GM19328 (cell line): ENCODE data around the gene DCBLD1.
"Not testable (repeated sequence)": the region's sequence is repeated elsewhere in the genome, so short reads cannot be mapped to it uniquely, and the experiment has no call there.

Experiments used
- ATAC-seq: cut with Tn5 transposase; IDR thresholded peaks from one replicate; pipeline ENCODE4 v1.9.1; 2021; ENCODE audit warnings: mild to moderate bottlenecking, moderate library complexity; ENCODE audit not compliant: unreplicated experiment

Gene DCBLD1

DNA sequence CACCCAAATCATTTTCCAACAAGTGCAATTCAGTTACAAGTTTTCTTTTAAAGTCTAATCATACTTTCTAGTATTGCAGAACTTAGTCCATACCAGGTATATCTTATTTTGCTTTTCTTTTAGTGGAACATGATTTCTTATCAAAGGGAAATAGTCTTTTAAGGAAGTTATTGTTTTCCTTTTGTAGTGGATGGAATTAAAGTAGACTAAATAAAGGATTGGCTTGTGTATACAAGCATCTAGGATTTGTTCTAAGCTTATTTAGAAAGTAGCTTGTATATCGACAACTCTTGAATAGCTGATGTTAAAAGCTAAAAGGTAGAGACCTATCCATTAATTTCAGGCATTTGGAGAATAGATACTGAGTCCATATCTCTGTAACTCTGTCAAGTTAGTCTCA is 14.8 kb downstream of the DCBLD1 start:
- ATAC-seq: no peak

DNA sequence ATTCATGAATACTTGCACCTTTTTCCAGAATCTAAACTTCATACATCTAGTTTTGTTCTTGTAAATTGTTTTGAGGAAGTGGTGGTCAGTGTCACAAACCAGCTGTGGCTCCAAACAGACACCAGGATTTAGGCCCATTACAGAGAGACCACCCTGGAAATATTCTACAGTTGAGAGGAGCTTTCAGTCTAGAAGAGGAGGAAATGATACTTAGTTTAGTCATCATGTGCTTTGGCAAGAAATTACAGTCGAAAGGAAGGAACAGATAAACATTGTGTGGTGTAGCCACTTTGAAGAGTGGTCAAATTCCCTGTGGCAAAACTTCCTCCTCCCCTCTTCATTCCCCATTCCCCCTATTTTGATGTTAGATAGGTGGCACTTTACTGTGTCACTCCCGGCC is 15.7 kb downstream of the DCBLD1 start:
- ATAC-seq: no peak

GRCh38 chr6:117501722-117502121 is 19.2 kb downstream of the DCBLD1 start:
- no peak for ATAC-seq

GRCh38 chr6:117502580-117502979 is 20.1 kb downstream of the DCBLD1 start:
- ATAC-seq: no peak

- ATAC-seq: no peak
These were observed 20.7 kb downstream of the DCBLD1 start for GRCh38 chr6:117503211-117503610.

DNA sequence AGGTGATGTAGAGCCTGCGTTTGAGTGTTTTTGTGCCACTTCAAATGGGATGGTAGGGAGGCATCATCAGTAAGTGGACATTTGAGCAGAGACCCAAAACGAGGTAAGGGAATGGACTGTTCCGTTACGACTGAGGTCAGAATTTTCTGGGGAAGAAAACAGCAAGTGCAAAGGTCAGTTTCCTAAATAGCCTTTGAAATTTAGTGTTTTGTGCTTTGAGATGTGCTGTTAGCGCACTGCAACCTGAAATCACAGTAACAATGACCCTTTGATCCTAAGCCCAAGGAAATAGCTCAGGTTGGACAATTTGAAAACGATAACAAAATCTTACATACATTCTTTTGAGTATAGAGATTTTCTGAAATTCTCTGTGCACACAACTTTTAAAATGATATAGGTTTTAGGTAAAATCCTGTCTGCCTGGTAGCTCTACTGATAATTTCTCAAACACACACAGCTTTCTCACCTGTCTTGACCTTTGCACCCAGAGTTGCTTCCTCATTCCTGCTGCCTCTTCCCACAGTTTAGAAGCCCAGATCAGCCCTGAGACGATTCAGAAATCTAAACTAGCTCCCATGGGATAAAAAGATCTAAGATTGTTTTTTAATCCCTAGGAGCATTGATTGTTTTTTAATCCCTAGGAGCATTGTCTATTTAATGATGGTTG is 22.1 kb downstream of the DCBLD1 start:
- no peak for ATAC-seq

- no peak for ATAC-seq
These were observed 22.8 kb downstream of the DCBLD1 start for GRCh38 chr6:117505311-117505710.

- ATAC-seq: no peak
These were observed 23.8 kb downstream of the DCBLD1 start for GRCh38 chr6:117506180-117506835.

DNA sequence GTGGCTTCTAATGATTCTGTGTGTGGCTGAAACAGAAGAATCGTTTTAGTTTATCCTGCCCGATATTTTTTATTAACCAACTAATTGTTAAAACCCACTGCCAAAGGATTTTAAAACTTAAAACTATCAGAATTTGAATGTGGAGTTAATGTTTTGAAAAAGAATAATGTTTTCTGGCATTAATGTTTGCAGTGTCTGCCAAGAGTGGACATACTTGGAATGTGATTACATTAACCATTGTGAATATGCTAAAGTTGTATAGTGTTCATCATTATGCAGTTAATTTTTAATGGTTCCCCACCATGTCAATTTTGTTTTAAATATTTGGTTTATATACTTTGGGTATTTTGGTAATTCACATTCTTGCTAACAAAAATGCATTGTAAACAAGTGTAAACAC is 24.4 kb downstream of the DCBLD1 start:
- no peak for ATAC-seq

DNA sequence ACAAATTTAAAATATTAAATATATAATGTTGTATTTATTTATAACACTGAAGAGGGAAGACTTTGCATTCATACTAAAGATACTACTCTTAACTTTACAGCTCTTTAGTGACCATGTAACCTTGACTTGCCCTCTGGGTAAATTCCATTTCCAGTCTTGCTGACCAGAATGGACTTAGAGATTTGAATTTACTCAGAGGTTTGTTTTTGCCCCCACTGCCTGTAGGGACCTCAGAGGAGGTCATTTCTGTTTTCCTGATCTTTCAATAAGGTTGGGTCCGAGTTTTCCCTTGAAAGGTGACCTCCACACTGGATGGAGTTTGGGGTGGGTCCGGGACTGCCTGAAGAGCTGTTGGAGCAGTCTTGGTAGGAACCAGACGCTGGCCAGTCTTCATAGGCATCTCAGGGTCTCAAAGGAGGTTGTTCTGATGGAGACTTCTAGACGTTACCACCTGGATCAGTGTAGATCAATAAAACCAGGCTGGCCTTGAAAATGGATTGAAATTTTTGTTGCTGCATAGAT is 26.0 kb downstream of the DCBLD1 start:
- ATAC-seq: no peak

DNA sequence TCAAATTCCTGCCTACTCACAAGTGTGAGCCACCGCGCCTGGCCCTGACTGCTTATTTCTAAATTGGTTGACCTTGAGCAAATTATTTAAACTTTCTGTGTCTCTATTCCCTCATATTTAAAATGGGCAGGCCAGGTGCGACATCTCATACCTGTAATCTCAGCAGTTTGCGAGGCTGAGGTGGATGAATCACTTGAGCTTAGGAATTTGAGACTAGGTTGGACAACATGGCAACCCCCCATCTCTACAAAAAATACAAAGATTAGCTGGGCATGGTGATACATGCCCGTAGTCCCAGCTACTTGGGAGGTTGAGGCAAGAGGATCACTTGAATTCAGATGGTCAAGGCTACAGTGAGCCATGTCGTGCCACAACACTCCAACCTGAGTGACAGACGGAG is 26.5 kb downstream of the DCBLD1 start:
- no peak for ATAC-seq

DNA sequence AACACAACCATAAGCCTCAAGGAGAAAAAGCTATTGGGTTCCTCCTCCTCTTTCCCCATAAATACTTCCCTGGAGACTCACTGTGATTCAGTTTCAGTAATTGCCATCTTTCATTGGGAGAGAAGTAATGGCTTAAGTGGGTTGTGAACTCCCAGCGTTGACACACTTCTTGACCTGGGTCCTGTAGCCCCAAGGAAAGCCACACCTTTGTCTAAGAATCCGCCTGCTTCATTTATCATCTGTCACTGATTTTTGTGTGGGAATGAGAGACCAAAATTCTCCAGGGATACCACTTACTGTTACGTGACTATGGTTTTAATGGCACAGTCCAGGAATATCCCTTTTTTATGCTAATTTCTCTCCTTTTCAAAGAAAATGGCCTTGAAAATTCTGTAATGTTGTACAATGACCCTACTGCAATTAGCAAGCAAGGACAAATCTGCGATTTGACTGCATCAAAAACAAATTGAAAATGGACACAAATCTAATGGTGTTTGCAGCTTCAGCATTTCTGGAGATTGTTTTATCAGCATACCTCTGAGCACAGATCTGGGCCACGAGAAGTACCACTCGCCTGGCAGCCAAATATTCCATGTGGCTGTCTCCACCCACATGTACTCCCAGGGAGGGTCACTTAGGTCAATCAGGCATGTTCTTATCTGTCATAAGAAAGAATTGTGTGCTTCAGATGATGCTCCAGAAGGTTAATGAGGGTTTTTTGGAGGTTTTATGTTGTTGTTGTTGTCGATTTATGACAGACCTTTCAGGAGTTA is 29.8 kb downstream of the DCBLD1 start:
- no peak for ATAC-seq

- no peak for ATAC-seq
These were observed 30.6 kb downstream of the DCBLD1 start for GRCh38 chr6:117512987-117513573.

- no peak for ATAC-seq
These were observed 31.4 kb downstream of the DCBLD1 start for GRCh38 chr6:117513778-117514365.

DNA sequence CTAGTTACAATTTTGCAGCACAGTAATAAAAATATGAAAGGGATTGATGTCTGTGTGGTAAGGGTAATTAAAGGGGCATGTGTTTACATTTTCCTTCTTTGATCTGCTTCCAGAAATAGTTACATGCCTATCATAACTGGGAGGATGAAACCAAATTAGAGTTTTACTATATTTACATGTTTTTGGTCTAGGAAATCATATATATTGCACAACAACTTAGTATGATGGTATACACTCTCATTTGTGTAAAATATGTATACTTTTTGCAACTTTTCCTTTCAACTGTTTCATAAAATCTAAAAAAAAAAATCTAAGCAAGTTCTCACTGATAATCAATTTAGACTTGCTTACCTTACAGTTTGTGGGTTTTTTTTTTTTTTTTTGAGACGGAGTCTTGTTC is 32.2 kb downstream of the DCBLD1 start:
- no peak for ATAC-seq

DNA sequence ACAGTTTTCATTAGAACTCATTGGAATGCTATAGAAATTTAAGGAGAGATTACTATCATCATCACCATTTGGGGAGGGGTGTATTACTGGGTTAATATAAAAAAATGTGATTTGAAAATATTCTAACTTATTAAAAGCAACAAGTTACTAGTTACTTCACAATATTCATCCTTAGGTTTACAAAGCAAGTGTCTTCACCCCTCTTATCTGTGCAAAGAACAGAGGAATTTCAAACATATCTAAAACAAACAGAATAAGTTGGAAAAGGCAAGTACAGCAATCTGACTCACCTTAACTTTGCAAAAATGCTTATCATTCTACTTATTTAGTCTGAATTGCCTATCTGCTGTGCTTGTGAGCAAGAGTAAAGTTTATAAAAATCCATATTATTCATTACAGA is 32.9 kb downstream of the DCBLD1 start:
- ATAC-seq: no peak

DNA sequence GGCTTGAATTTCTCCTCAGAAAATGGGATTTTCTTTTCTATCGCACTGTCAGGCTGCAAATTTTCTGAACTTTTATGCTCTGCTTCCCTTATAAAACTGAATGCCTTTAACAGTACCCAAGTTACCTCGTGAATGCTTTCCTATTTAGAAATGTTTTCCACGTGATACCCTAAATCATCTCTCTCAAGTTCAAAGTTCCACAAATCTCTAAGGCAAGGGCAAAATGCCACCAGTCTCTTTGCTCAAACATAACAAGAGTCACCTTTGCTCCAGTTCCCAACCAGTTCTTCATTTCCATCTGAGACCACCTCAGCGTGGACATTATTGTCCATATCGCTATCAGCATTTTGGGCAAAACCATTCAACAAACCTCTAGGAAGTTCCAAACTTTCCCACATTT is 35.5 kb downstream of the DCBLD1 start:
- not testable (repeated sequence) for ATAC-seq

- ATAC-seq: no peak
These were observed 36.4 kb downstream of the DCBLD1 start for GRCh38 chr6:117518870-117519269.

DNA sequence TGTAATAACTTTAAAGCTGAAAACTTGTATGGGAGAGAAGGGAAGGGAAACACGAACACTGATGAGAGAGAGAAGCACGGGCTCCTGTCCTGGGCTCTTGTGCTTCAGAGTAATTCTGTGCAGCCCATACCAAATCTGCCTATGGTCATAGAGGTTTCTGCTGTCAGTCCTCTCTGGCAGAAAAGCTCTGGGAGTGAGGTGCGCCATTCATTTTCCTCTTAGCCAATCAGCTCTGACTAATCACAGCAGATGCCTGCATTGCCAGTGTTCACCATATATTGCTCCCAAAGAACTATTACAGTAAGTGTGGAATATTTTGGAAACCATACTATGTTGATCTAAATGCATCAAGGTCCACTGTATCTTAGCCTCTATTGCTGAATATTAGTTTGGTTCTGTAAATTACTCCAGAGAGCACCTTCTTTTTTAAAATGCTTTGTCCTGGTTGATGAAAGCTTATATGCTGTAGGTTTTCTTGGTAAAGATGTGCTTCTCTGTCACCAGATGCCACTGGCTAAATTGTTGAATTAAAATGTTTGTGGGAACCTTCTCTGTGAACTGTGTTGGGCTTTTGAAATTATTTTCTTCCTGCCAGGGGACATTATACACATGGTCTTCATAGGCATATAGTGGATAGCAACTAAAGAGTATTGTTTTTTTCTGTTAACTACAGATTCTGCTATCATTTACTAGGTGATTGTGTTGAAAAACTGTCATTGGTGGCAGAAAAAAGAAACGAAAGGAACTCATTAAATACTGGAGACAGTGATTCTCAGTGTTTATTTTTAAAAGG is 38.3 kb downstream of the DCBLD1 start:
- no peak for ATAC-seq

DNA sequence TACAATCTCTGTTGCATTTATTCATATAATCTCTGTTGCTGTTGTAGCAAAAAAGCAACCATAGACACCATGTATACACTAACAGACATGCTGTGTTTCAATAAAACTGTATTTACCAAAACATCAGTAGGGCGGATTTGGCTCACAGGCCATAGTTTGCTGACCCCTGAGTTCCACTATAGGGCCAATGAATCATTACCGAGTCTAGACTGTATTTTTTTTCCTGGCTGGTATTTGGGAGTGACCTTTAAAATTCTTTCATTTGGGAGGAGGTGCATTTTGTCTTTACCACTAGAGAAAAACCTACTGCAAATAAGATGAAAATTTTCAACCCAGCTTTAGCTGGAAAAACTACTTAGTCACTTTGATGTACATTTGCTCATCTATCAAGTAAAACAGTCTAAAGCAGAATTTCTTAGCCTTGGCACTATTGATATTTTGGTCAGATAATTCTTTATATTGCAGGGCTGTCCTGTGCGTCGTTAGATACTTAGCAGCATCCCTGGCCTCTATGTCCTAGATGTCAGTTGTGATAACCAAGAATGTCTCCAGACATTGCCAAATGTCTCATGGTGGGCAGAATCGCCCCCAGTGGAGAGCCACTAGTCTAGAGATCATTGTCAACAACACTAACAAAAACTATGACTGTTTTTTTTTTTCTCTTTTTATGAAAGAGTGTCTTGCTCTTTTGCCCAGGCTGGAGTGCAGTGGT is 39.5 kb downstream of the DCBLD1 start:
- ATAC-seq: no peak
